ENCODE measurements around the gene ZDHHC4. TPM values are rescaled to one million over a fixed set of nuclear protein-coding genes. Genes with fewer than 3 reads are reported as not detected.

The ZDHHC4 gene
- total and polyA plus RNA-seq, 9 of the 15 experiments (the other 6 are each of a cell fraction or from before 2014, with no cell fraction given), result 33.4 to 106 (median 58.3) TPM

DNA sequence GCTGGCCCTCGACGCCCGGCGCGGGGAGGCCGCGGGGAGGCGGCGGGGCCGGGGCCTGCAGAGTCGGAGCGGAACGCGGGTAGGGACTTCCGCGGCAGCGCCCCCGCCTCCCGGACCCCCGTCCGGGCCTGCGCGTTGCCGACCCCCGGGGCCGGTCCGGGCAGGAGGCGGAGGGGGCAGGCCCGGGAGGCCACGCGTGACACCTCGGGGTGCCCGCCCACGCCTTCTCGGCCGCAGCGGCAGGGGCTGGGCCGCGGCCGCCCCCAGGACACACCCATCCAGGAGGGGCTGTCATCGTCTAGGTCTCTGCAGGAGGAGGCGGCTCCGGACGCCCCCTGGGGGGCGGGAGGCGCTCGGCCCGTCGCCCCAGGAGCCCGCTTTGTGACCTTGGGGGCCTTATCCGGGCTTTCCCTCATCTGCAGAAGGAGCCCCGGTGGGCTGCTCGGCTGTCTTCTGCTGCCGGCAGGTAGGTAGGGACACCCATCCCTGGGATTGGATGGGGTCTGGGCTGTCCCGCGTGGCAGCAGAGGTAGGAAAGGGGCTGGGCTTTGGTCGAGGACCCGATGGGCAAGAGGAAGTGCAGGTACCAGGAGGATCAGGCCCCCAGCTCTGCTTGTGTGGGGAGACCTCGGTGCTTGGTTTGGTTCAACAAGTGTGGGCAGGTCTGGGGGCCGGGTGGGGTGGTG lies 60.4 kb downstream of the ZDHHC4 start (continued):
- TF ChIP-seq NR2F6 (CRISPR knock-in tag; IDR thresholded peaks at IDR 0.05), result no peak
- no peak for TF ChIP-seq ZNF449 (CRISPR knock-in tag; IDR thresholded peaks at IDR 0.05)
- TF ChIP-seq RBBP5 (IDR thresholded peaks at IDR 0.05; ENCODE audit: borderline replicate concordance, insufficient read depth, low read length, poor library complexity, severe bottlenecking), result peak; percentile 68
- TF ChIP-seq SP1 (CRISPR knock-in tag; IDR thresholded peaks at IDR 0.05), result peak; percentile 38; the same call in 1 of the 2 replicates
- TF ChIP-seq CBX2 (IDR thresholded peaks at IDR 0.05; ENCODE audit: insufficient read depth, low read length, poor library complexity, severe bottlenecking), result no peak
- TF ChIP-seq MYC (IDR thresholded peaks at IDR 0.05; ENCODE audit: low read depth, low read length), result peak; percentile 81
- TF ChIP-seq MYC (CRISPR knock-in tag; IDR thresholded peaks at IDR 0.05; ENCODE audit: borderline replicate concordance, low read depth), result no peak
- peak; percentile 68 for TF ChIP-seq HCFC1 (IDR thresholded peaks at IDR 0.05; ENCODE audit: low read depth, low read length)
- TF ChIP-seq FOXM1 (IDR thresholded peaks at IDR 0.05; ENCODE audit: low read depth), result no peak
- 0 out of 2 replicates have a peak, but pooled peaks have one; percentile 38 for TF ChIP-seq FOXM1 (CRISPR knock-in tag; IDR thresholded peaks at IDR 0.05; ENCODE audit: low read depth)
- TF ChIP-seq SRSF1 (IDR thresholded peaks at IDR 0.05; ENCODE audit: low read depth, low read length), result no peak
- TF ChIP-seq, protein P1, sequence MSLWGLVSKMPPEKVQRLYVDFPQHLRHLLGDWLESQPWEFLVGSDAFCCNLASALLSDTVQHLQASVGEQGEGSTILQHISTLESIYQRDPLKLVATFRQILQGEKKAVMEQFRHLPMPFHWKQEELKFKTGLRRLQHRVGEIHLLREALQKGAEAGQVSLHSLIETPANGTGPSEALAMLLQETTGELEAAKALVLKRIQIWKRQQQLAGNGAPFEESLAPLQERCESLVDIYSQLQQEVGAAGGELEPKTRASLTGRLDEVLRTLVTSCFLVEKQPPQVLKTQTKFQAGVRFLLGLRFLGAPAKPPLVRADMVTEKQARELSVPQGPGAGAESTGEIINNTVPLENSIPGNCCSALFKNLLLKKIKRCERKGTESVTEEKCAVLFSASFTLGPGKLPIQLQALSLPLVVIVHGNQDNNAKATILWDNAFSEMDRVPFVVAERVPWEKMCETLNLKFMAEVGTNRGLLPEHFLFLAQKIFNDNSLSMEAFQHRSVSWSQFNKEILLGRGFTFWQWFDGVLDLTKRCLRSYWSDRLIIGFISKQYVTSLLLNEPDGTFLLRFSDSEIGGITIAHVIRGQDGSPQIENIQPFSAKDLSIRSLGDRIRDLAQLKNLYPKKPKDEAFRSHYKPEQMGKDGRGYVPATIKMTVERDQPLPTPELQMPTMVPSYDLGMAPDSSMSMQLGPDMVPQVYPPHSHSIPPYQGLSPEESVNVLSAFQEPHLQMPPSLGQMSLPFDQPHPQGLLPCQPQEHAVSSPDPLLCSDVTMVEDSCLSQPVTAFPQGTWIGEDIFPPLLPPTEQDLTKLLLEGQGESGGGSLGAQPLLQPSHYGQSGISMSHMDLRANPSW (CRISPR knock-in tag; IDR thresholded peaks at IDR 0.05), result no peak
- TF ChIP-seq SUPT5H (IDR thresholded peaks at IDR 0.05), result peak; percentile 47; the same call in 1 of the 2 replicates
- peak; percentile 52; the same call in 1 of the 2 replicates for TF ChIP-seq PHF8 (IDR thresholded peaks at IDR 0.05; ENCODE audit: borderline replicate concordance, low read length)
- peak; percentile 51 for TF ChIP-seq PHF20 (IDR thresholded peaks at IDR 0.05; ENCODE audit: partially characterized antibody)
- TF ChIP-seq HDAC8 (tag; IDR thresholded peaks at IDR 0.05), result no peak
- no peak for TF ChIP-seq HMG20B (CRISPR knock-in tag; IDR thresholded peaks at IDR 0.05)
- no peak for TF ChIP-seq KAT8 (IDR thresholded peaks at IDR 0.05; ENCODE audit: low read depth)
- no peak; the same call in 1 of the 2 replicates for TF ChIP-seq GATAD2B (IDR thresholded peaks at IDR 0.05; ENCODE audit: borderline replicate concordance)
